Hepatocyte (in vitro differentiated cells): ENCODE data around the gene SELENOT. TPM values are rescaled to one million over a fixed set of nuclear protein-coding genes. Genes with fewer than 3 reads are reported as not detected.
"Not testable (repeated sequence)": the region's sequence is repeated elsewhere in the genome, so short reads cannot be mapped to it uniquely, and the experiment has no call there.

Experiments used
- DNase-seq: peaks from one replicate; pipeline ENCODE4 v3.0.0-alpha.2; 2016; ENCODE audit warnings: low spot score
- H2AFZ ChIP-seq: fragments of 200-600 bp; sonication (generic); 2 replicates; pipeline ENCODE4 v1.6.0; 2016; ENCODE audit warnings: antibody characterized with exemption, mild to moderate bottlenecking
- H3K27ac ChIP-seq: fragments of 200-600 bp; sonication (generic); 2 replicates; pipeline ENCODE4 v1.5.1; 2016; ENCODE audit warnings: mild to moderate bottlenecking
- H3K27me3 ChIP-seq: fragments of 200-600 bp; sonication (generic); 2 replicates; pipeline ENCODE4 v1.6.1; 2016
- H3K36me3 ChIP-seq: fragments of 200-600 bp; sonication (generic); replicated peaks from 2 replicates; pipeline ENCODE4 v1.5.1; 2016; ENCODE audit warnings: low read depth; ENCODE audit not compliant: insufficient read depth
- H3K4me1 ChIP-seq: fragments of 200-600 bp; sonication (generic); 2 replicates; pipeline ENCODE4 v1.5.1; 2016; ENCODE audit warnings: mild to moderate bottlenecking, moderate library complexity; ENCODE audit not compliant: insufficient read depth
- H3K4me2 ChIP-seq: fragments of 200-600 bp; sonication (generic); 2 replicates; pipeline ENCODE4 v1.6.0; 2016
- H3K4me3 ChIP-seq: fragments of 200-600 bp; sonication (generic); 2 replicates; pipeline ENCODE4 v1.5.1; 2016; ENCODE audit warnings: mild to moderate bottlenecking
- H3K79me2 ChIP-seq: fragments of 200-600 bp; sonication (generic); 2 replicates; pipeline ENCODE4 v1.6.0; 2017; ENCODE audit warnings: mild to moderate bottlenecking
- H3K9me2 ChIP-seq: fragments of 200-600 bp; sonication (generic); replicated peaks from 2 replicates; pipeline ENCODE4 v1.6.0; 2017; ENCODE audit warnings: mild to moderate bottlenecking; ENCODE audit not compliant: insufficient read depth
- H3K9me3 ChIP-seq: fragments of 200-600 bp; sonication (generic); 2 replicates; pipeline ENCODE4 v1.5.1; 2016; ENCODE audit warnings: low read depth, mild to moderate bottlenecking
- H4K20me1 ChIP-seq: fragments of 200-600 bp; sonication (generic); 2 replicates; pipeline ENCODE4 v1.6.0; 2016; ENCODE audit warnings: mild to moderate bottlenecking; ENCODE audit not compliant: insufficient read depth, poor library complexity, severe bottlenecking
- EZH2 ChIP-seq: fragments of 200-600 bp; sonication (generic); IDR thresholded peaks from 2 replicates; pipeline ENCODE4 v1.6.1; 2016; ENCODE audit warnings: antibody characterized with exemption, mild to moderate bottlenecking, borderline replicate concordance
- EZH2phosphoT487 ChIP-seq: fragments of 200-600 bp; sonication (generic); IDR thresholded peaks from one replicate; pipeline ENCODE4 v1.6.1; 2018; ENCODE audit warnings: antibody characterized with exemption, mild to moderate bottlenecking, low read depth, moderate library complexity; ENCODE audit not compliant: unreplicated experiment, severe bottlenecking
- WGBS: methylation state at CpG from one replicate; pipeline ENCODE4 v1.1.6; 2016; ENCODE audit warnings: low lambda C conversion rate; ENCODE audit errors: missing lambda C conversion rate; 5-methylcytosine and 5-hydroxymethylcytosine counted together
- polyA plus RNA-seq: library from polyadenylated mRNA; unstranded; fragments of >200 nt; fragmentation: Nextera tagmentation; extraction: Ambion mirVana; gene quantifications from 2 replicates; pipeline ENCODE4 v1.2.1, GENCODE V29; 2016
- total RNA-seq: library from RNA; depleted of rRNA; stranded (reverse); fragments of >200 nt; gene quantifications from 2 replicates; pipeline ENCODE4 v1.2.3, GENCODE V29; 2014
- TF ChIP-seq, protein P1 (sequence below): fragments of 200-600 bp; sonication (generic); IDR thresholded peaks from 2 replicates; pipeline ENCODE4 v1.5.1; 2016; ENCODE audit warnings: antibody characterized with exemption, mild to moderate bottlenecking; ENCODE audit not compliant: poor library complexity

Gene SELENOT
- total and polyA plus RNA-seq, 2 experiments from 2014 or later = 147 to 175 TPM

DNA sequence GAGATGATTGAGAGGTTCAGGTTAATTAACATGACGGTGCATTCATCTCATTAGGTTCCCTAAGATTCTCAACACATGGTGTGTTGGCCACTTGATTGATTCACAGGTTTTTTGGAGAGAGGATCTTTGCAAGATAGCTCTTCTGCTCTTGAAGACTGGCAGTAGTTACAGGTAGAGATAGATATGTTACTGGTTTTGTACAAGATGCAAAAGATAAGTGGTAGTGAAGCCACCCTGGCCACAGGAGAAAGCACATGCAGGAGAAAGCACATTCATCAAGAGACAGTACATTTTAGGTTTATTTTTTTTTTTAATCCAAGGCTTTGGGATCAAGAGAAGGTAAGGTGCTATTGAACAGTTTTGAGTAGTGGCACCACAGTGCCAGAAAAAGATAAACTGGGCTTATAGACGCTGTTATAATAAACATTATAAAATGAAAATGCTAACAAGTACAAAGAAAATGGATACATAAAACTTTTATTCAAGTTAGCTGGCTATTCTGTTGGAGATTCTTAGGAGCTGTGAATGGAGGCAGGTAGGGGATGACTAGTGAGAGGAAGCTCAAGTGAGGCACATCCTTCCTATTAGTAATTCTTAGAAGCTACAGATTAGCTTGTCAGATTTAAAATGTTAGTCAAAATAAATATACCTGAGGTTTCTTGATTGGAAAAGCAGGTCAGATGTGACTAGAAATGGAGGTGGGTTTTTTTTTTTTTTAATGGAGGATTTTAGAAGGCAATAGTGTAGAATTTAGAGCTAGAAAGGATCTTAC lies 10.8 kb downstream of the SELENOT start:
- Histone ChIP-seq H3K9me2 (no peaks in the 10 kb centered on the region), H3K36me3 (no peaks in the 10 kb centered on the region), H2AFZ (no peak overlapping the region), H3K4me2 (no peak overlapping the region), H3K79me2 (peaks cover 79% of the 10 kb centered on the region), H3K27me3 (no peaks in the 10 kb centered on the region), H3K27ac (no peak overlapping the region), H4K20me1 (peaks cover 22% of the 10 kb centered on the region), H3K4me3 (no peak overlapping the region), H3K4me1 (no peaks in the 10 kb centered on the region), H3K9me3 (no peaks in the 10 kb centered on the region)
- no peak for DNase-seq
- 97% methylated on average over 2 of the region's 2 CpGs for WGBS
- TF ChIP-seq, protein P1, sequence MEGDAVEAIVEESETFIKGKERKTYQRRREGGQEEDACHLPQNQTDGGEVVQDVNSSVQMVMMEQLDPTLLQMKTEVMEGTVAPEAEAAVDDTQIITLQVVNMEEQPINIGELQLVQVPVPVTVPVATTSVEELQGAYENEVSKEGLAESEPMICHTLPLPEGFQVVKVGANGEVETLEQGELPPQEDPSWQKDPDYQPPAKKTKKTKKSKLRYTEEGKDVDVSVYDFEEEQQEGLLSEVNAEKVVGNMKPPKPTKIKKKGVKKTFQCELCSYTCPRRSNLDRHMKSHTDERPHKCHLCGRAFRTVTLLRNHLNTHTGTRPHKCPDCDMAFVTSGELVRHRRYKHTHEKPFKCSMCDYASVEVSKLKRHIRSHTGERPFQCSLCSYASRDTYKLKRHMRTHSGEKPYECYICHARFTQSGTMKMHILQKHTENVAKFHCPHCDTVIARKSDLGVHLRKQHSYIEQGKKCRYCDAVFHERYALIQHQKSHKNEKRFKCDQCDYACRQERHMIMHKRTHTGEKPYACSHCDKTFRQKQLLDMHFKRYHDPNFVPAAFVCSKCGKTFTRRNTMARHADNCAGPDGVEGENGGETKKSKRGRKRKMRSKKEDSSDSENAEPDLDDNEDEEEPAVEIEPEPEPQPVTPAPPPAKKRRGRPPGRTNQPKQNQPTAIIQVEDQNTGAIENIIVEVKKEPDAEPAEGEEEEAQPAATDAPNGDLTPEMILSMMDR = no peak
- TF ChIP-seq EZH2 = no peak
- no peak for TF ChIP-seq EZH2phosphoT487

DNA sequence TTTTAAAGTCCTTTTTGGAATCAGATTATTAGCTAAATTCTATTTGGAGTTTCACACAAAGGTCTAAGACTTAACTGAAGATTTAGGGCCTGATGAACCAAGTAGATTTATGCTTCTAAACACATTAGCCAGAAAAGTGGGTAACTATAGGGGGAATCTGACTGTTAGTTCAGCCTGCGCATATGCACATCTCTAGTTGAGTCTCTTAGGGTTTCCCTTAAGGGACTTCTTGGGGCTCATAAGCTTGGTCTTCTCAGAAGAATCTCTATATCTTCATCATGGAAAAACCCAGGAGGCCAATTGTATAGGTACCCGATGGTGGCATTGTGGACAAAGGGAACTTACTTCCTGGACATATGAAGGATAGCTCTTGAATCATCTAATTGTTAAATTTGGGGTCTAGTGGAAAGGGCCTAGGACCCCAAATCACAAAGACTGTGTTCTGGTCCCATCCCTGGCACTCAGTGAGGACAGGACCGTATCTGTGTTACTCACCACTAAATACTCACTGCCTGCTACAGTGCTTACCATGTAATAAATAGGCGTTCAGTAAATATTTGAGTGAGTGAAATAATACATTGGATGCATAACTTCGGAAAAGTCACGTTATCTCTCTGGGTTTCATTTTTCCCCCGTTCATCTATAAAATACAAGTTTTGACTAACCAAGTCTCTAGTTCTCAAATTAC lies 17.0 kb downstream of the SELENOT start:
- no peak overlapping the region for H2AFZ ChIP-seq
- no peak overlapping the region for H3K4me3 ChIP-seq
- TF ChIP-seq EZH2 = no peak
- TF ChIP-seq EZH2phosphoT487 = no peak
- TF ChIP-seq, protein P1 = no peak
- no peaks in the 10 kb centered on the region for H3K27me3 ChIP-seq
- DNase-seq = no peak
- H3K4me2 ChIP-seq = no peak overlapping the region
- H3K36me3 ChIP-seq = no peaks in the 10 kb centered on the region
- H3K27ac ChIP-seq = no peak overlapping the region
- WGBS = 83% methylated on average over 7 of the region's 7 CpGs
- H3K9me3 ChIP-seq = no peaks in the 10 kb centered on the region
- no peaks in the 10 kb centered on the region for H3K9me2 ChIP-seq
- H3K79me2 ChIP-seq = peaks cover 62% of the 10 kb centered on the region
- no peaks in the 10 kb centered on the region for H3K4me1 ChIP-seq
- no peaks in the 10 kb centered on the region for H4K20me1 ChIP-seq

DNA sequence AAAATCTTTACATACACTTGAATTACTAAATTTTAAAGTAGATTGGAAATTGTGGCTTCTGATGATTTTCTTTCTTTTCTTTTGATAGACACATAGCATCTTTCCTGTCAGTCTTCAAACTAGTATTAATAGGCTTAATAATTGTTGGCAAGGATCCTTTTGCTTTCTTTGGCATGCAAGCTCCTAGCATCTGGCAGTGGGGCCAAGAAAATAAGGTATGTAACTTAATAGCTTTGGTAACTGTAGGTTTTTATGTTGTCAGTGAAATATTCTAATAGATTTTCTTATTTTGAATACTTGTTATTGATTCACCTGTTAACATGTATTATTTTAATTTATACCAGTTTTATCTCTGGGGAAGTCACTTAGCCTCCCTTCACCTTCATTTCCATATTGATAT lies 19.8 kb downstream of the SELENOT start:
- H2AFZ ChIP-seq, DNase-seq, H3K4me1 ChIP-seq, H3K4me2 ChIP-seq, H3K27me3 ChIP-seq, H3K9me3 ChIP-seq, H3K4me3 ChIP-seq, H3K9me2 ChIP-seq, H3K36me3 ChIP-seq, H3K27ac ChIP-seq, H4K20me1 ChIP-seq: not testable (repeated sequence)
- peaks cover 46% of the 10 kb centered on the region for H3K79me2 ChIP-seq

DNA sequence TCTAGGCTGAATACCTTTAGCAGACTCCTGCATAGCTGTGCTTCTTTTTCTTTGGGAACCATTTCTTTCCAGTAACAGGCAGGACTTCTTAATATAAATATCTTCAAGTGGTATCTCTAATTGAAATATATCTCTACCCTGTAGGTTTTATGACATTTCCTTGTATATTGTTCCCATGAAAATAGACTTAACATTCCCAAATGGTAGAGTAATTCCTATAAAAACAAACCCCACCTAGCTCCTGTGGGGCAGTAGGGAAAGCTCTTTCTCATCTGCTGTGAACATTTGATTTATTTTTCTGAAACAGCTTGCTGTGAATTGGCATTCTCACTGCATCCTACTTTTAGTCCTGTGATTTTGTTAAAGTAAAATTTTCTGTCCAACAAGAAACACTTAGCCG lies 20.8 kb downstream of the SELENOT start:
- Histone ChIP-seq H3K27ac (no peak overlapping the region), H3K36me3 (no peaks in the 10 kb centered on the region), H3K9me3 (no peaks in the 10 kb centered on the region), H3K4me3 (no peak overlapping the region), H2AFZ (no peak overlapping the region), H3K79me2 (peaks cover 37% of the 10 kb centered on the region), H3K4me1 (no peaks in the 10 kb centered on the region), H3K27me3 (no peaks in the 10 kb centered on the region), H4K20me1 (no peaks in the 10 kb centered on the region), H3K4me2 (no peak overlapping the region), H3K9me2 (no peaks in the 10 kb centered on the region)
- WGBS = 90% methylated on average over 1 of the region's 1 CpG
- DNase-seq = no peak
- TF ChIP-seq, protein P1 = no peak
- TF ChIP-seq EZH2 (no peak), EZH2phosphoT487 (no peak)
